HEK293T (cell line): ENCODE measurements around the gene PACRG.

Experiments
- CTCF ChIA-PET: fragments of 350-600 bp; formaldehyde crosslinking; extraction: SDS; loops from one replicate; lab custom pipeline; 2021; ENCODE audit warnings: antibody characterized with exemption, inconsistent platforms; lab: Yijun Ruan, JAX
- POLR2A ChIA-PET: fragments of 350-600 bp; formaldehyde crosslinking; extraction: SDS; loops from one replicate; lab custom pipeline; 2020; ENCODE audit warnings: antibody characterized with exemption, inconsistent platforms; lab: Yijun Ruan, JAX
- DNase-seq: peaks from one replicate; pipeline ENCODE4 v3.0.0; 2012; ENCODE audit warnings: mixed read lengths; ENCODE audit errors: extremely low spot score
- ARNT ChIP-seq: fragments of 450-650 bp; IDR thresholded peaks from 2 replicates; pipeline ENCODE4 v1.6.1; 2017; ENCODE audit warnings: mild to moderate bottlenecking
- BHLHE40 ChIP-seq: fragments of 450-650 bp; IDR thresholded peaks from 2 replicates; pipeline ENCODE4 v1.6.1; 2016; ENCODE audit warnings: mild to moderate bottlenecking, moderate library complexity, borderline replicate concordance
- CTBP1 ChIP-seq: fragments of 450-650 bp; IDR thresholded peaks from 2 replicates; pipeline ENCODE4 v1.6.1; 2016; ENCODE audit warnings: borderline replicate concordance
- ELF4 ChIP-seq: fragments of 450-650 bp; IDR thresholded peaks from 2 replicates; pipeline ENCODE4 v1.6.1; 2017; ENCODE audit warnings: antibody characterized with exemption
- FOXA1 ChIP-seq: fragments of 450-650 bp; IDR thresholded peaks from 2 replicates; pipeline ENCODE4 v1.6.1; 2016; ENCODE audit warnings: mild to moderate bottlenecking
- FOXK2 ChIP-seq: fragments of 450-650 bp; IDR thresholded peaks from 2 replicates; pipeline ENCODE4 v1.6.1; 2016; ENCODE audit warnings: mild to moderate bottlenecking
- FOXM1 ChIP-seq: fragments of 450-650 bp; IDR thresholded peaks from 2 replicates; pipeline ENCODE4 v1.6.1; 2017; ENCODE audit warnings: mild to moderate bottlenecking, borderline replicate concordance
- HDGF ChIP-seq: fragments of 450-650 bp; IDR thresholded peaks from 2 replicates; pipeline ENCODE4 v1.6.1; 2017; ENCODE audit warnings: antibody characterized with exemption, borderline replicate concordance
- L3MBTL2 ChIP-seq: fragments of 450-650 bp; conservative IDR thresholded peaks from 2 replicates; pipeline ENCODE4 v1.6.1; 2016; ENCODE audit warnings: mild to moderate bottlenecking
- LEF1 ChIP-seq: fragments of 450-650 bp; IDR thresholded peaks from 2 replicates; pipeline ENCODE4 v1.6.1; 2017; ENCODE audit warnings: mild to moderate bottlenecking, borderline replicate concordance
- NFRKB ChIP-seq: fragments of 450-650 bp; IDR thresholded peaks from 2 replicates; pipeline ENCODE4 v1.6.1; 2016; ENCODE audit warnings: mild to moderate bottlenecking, moderate library complexity
- SP1 ChIP-seq: fragments of 450-650 bp; IDR thresholded peaks from 2 replicates; pipeline ENCODE4 v1.6.1; 2017
- SUZ12 ChIP-seq: fragments of 450-650 bp; IDR thresholded peaks from 2 replicates; pipeline ENCODE4 v1.6.1; 2016; ENCODE audit warnings: mild to moderate bottlenecking
- TARDBP ChIP-seq: fragments of 450-650 bp; IDR thresholded peaks from 2 replicates; pipeline ENCODE4 v1.6.1; 2016
- ZNF384 ChIP-seq: fragments of 450-650 bp; IDR thresholded peaks from 2 replicates; pipeline ENCODE4 v1.6.1; 2016
- TF ChIP-seq, protein P1 (sequence below): fragments of 450-650 bp; IDR thresholded peaks from 2 replicates; pipeline ENCODE4 v1.6.1; 2016

Gene PACRG

GRCh38 chr6:163320402-163320801 is 592.6 kb downstream of the PACRG start:
- ChIA-PET POLR2A (no interaction called here), CTCF (no interaction called here)
- no peak for TF ChIP-seq ELF4
- TF ChIP-seq, protein P1, sequence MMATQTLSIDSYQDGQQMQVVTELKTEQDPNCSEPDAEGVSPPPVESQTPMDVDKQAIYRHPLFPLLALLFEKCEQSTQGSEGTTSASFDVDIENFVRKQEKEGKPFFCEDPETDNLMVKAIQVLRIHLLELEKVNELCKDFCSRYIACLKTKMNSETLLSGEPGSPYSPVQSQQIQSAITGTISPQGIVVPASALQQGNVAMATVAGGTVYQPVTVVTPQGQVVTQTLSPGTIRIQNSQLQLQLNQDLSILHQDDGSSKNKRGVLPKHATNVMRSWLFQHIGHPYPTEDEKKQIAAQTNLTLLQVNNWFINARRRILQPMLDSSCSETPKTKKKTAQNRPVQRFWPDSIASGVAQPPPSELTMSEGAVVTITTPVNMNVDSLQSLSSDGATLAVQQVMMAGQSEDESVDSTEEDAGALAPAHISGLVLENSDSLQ: no peak
- no peak for TF ChIP-seq LEF1
- TF ChIP-seq CTBP1: no peak
- TF ChIP-seq BHLHE40: no peak
- TF ChIP-seq FOXA1: no peak
- no peak for TF ChIP-seq TARDBP
- TF ChIP-seq HDGF: no peak
- TF ChIP-seq ARNT: no peak
- TF ChIP-seq FOXM1: no peak
- no peak for TF ChIP-seq SUZ12
- TF ChIP-seq SP1: no peak
- no peak for TF ChIP-seq NFRKB
- TF ChIP-seq L3MBTL2: no peak
- no peak for DNase-seq

DNA sequence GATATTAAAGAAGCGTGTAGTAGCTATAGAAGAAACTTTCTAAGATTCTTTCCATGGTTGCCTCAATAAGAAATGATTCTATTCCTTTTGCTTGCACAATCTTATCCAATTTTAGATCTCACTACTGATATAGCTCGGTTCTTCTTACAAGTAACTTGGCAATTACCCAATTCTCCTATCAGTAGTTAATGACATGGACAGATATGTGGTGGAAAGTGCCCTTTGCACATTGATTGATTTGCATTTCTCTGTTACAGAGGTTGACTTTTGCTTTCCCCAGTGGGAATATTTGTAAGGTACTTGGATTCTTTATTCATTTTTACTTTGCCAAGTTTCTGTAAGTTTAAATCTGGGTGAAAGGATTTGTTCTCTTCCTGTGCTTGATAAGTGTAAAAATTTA is 593.0 kb downstream of the PACRG start:
- ChIA-PET POLR2A (no interaction called here), CTCF (no interaction called here)
- no peak for DNase-seq
- TF ChIP-seq, protein P1: no peak
- no peak for TF ChIP-seq ARNT
- TF ChIP-seq CTBP1: no peak
- TF ChIP-seq FOXA1: no peak
- no peak for TF ChIP-seq FOXM1
- TF ChIP-seq SP1: no peak
- no peak for TF ChIP-seq NFRKB
- TF ChIP-seq L3MBTL2: no peak
- TF ChIP-seq ZNF384: no peak
- TF ChIP-seq HDGF: no peak
- TF ChIP-seq FOXK2: no peak
- no peak for TF ChIP-seq TARDBP
- no peak for TF ChIP-seq ELF4
- no peak for TF ChIP-seq BHLHE40
- no peak for TF ChIP-seq SUZ12
- no peak for TF ChIP-seq LEF1

DNA sequence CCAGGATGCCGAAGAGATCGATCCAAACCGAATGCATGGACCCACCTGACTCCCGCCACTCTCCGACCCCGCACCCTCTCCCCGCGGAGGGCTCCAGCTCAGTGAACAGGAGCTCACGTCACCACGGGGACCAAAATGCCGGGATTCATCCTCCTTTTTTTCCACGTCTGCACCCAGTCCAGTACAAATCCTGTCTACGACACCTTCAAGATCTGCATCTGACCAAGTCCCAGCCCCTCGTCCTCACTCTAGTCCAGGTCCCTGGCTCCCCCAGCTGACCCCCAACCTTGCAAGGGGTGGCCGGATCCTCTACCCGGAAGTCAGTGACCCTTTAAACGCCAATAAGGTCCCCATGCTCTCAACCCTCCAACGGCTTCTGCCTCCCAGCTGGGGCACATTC is 593.9 kb downstream of the PACRG start:
- DNase-seq: no peak
- TF ChIP-seq CTBP1 (no peak), SUZ12 (no peak), BHLHE40 (no peak), FOXK2 (no peak), LEF1 (no peak), FOXA1 (no peak)
- TF ChIP-seq, protein P1: no peak
- POLR2A ChIA-PET: no interaction called here
- CTCF ChIA-PET: no interaction called here

DNA sequence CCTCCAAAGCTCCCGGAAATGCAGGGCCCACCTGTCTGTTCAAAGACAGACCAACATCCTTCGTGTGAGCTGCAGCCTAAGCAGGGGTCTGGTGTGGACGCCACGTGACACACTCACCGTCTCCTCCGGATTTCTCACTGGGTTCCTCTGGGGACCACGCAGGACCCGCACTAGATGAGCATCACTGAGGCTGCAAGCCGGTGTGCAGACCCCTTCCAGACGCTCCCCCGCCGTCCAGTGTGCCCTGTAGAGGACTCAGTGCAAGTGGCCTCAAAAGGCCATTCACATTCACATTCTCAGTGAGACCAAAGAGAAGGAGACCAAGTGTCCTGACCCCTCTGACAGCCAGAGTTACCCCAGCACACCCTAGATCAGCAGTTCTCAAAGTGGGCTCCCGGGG is 595.5 kb downstream of the PACRG start:
- no peak for TF ChIP-seq HDGF
- no peak for TF ChIP-seq FOXM1
- no peak for TF ChIP-seq CTBP1
- no peak for TF ChIP-seq ARNT
- no peak for TF ChIP-seq LEF1
- no peak for TF ChIP-seq FOXK2
- TF ChIP-seq, protein P1: no peak
- TF ChIP-seq NFRKB: no peak
- TF ChIP-seq ELF4: no peak
- no peak for TF ChIP-seq ZNF384
- no peak for TF ChIP-seq TARDBP
- TF ChIP-seq L3MBTL2: no peak
- POLR2A ChIA-PET: no interaction called here
- no peak for DNase-seq
- CTCF ChIA-PET: no interaction called here

- CTCF ChIA-PET: interaction anchor here (1.2 kb wide), 1 partner anchor 467 kb away, joined by 4 read pairs; no protein-coding TSS in a partner anchor
- DNase-seq: no peak
- TF ChIP-seq BHLHE40 (no peak), CTBP1 (no peak), SP1 (no peak), ZNF384 (no peak), HDGF (no peak), FOXK2 (no peak), TARDBP (no peak), LEF1 (no peak), ELF4 (no peak), NFRKB (no peak), FOXM1 (no peak), FOXA1 (no peak), SUZ12 (no peak)
- TF ChIP-seq, protein P1: no peak
- POLR2A ChIA-PET: no interaction called here
These were observed 595.9 kb downstream of the PACRG start for GRCh38 chr6:163323705-163324104.
